ENCODE measurements around the gene ERFL. TPM values are rescaled to one million over a fixed set of nuclear protein-coding genes. Genes with fewer than 3 reads are reported as not detected.

ERFL gene
- total RNA-seq, 2 donors from 2014 or later, result not detected

DNA sequence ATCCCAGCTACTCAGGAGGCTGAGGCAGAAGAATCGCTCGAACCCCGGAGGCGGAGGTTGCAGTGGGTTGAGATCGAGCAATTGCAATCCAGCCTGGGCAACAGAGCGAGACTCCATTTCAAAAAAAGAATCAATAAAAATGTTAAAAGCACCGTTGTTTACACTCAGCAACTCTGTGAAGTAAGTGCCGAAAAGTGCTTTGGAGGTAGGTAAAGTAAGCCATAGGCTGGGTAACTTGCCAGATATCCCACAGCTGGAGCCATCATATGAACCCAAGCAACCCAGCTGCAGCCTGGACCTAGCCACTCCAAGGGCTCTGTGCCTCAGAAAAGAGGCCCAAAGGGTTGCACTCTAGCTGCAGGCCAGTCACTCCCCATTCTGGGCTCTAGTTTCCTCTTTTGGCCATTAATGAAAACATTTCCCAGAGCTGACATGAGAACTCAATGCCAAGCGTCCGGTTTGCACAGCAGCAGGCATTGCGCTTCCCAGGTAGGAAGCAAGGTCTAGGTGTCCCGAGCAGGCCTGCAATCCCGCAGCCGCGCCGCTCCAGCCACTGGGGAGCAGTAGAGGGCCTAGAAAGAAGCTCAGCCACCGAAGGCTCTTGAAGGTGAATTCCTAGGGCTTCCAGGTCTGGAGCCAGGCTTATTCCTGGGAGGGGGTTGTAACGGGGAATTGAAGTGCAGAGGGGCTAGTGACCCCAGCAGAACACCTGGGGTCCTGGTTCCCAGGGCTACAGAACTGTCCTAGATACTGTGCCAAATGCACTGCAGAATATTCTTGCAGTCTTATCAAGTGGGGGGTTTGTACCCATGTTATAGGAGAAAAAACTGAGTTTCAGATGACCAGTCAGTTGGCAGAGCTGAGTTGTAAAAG is 55.2 kb downstream of the ERFL start:
- no peaks in the 10 kb centered on the region for H3K27me3 ChIP-seq
- H3K36me3 ChIP-seq (replicated peaks in 1 of 2; ENCODE audit: insufficient read depth in 1 of 2, low read depth in 2 of 2), result peaks cover 12 to 15% of the 10 kb centered on the region in 2 donors
- H3K4me3 ChIP-seq, result no peak overlapping the region
- intact Hi-C loops (cut with DNase I), result loop anchor here (5.0 kb wide), 1 partner anchor 74 kb away; no protein-coding TSS in a partner anchor
- peak in 1 of 3 donors; percentile 19 for TF ChIP-seq POLR2A (IDR thresholded peaks at IDR 0.05)
- TF ChIP-seq, protein P1, sequence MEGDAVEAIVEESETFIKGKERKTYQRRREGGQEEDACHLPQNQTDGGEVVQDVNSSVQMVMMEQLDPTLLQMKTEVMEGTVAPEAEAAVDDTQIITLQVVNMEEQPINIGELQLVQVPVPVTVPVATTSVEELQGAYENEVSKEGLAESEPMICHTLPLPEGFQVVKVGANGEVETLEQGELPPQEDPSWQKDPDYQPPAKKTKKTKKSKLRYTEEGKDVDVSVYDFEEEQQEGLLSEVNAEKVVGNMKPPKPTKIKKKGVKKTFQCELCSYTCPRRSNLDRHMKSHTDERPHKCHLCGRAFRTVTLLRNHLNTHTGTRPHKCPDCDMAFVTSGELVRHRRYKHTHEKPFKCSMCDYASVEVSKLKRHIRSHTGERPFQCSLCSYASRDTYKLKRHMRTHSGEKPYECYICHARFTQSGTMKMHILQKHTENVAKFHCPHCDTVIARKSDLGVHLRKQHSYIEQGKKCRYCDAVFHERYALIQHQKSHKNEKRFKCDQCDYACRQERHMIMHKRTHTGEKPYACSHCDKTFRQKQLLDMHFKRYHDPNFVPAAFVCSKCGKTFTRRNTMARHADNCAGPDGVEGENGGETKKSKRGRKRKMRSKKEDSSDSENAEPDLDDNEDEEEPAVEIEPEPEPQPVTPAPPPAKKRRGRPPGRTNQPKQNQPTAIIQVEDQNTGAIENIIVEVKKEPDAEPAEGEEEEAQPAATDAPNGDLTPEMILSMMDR (IDR thresholded peaks at IDR 0.05), result peak; percentile 52 to 85 (median 77)
- H3K9me3 ChIP-seq, result no peaks in the 10 kb centered on the region
- peak; percentile 83 to 87 (median 86) for DNase-seq
- peaks cover 12% of the 10 kb centered on the region for H3K4me1 ChIP-seq
- peak overlapping the region in 1 of 4 donors; percentile 8 for H3K27ac ChIP-seq
- peak; percentile 92 for ATAC-seq
- WGBS, 2 donors, result 34 to 40% methylated on average over 18 of the region's 18 CpGs

DNA sequence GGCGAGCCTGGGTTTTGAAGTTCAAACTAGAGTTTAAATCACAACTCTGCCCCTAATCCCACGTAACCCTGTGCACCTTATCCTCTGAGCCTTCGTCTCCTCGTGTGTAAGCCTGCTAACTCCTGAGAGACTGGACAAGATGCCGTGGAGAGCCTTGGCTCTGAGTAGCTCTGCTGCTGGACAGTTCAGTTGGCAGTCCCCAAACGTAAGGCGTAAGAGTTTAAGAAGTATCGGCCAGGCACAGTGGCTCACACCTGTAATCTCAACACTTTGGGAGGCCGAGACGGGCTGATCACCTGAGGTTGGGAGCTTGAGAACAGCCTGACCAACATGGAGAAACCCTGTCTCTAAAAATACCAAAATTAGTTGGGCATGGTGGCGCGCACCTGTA is 55.9 kb downstream of the ERFL start:
- intact Hi-C loops (cut with DNase I), result loop anchor here (5.0 kb wide), 1 partner anchor 75 kb away; no protein-coding TSS in a partner anchor
- DNase-seq, result no peak

DNA sequence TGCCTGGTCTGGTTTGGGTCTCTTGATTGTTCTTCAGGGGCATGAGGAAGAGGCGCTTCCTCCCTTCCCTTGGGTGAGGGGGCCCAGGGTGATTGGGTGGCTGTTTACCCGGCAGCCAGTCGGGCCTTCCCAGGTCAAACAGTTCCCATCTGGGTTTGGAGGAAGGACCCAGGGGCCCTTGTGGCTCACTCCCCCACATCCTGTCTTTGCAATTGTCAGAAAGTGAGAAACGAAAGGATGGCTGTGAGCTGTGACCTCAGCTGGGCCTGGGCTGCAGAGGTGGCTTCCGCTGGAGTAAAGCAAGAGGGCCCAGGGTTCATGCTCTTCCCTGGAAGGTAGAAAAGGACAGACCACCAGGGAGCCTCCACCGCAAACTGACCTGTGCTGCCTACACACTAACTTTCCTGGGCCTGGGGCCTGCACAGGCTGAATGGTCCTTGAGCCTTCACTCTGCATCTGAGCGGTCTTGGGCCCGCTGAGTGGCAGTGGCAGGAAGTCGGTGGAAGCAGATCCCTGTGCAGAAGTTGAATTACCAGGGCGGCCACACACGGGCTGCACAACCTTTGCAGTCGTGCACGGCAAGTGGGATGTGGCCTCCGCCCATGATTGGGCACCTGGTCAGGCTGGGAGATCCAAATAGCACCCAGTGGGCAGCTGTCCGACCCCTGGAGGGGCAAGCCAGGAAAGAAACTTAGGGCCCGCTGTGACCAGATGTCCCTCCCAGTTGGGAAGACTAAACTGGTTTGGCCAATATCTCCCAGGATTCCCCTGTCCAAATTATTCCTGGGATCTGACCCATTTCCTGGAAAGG is 56.5 kb downstream of the ERFL start:
- intact Hi-C loops (cut with DNase I), result loop anchor here (5.0 kb wide), 1 partner anchor 76 kb away; no protein-coding TSS in a partner anchor
- Histone ChIP-seq H3K4me3 (no peak overlapping the region), H3K4me1 (peaks cover 20% of the 10 kb centered on the region), H3K27me3 (no peaks in the 10 kb centered on the region), H3K9me3 (no peaks in the 10 kb centered on the region), H3K36me3 (replicated peaks in 1 of 2; ENCODE audit: insufficient read depth in 1 of 2, low read depth in 2 of 2) (peaks cover 12 to 15% of the 10 kb centered on the region in 2 donors), H3K27ac (no peak overlapping the region)
- no peak for TF ChIP-seq POLR2A (IDR thresholded peaks at IDR 0.05)
- TF ChIP-seq, protein P1 (IDR thresholded peaks at IDR 0.05), result no peak
- DNase-seq (peak in 1 of 4 donors; percentile 43), ATAC-seq (no peak)
- 73 to 92% methylated on average over 6 to 16 of the region's 16 CpGs for WGBS, 2 donors

More for the DNA sequence above, 55.9 kb downstream of the ERFL start:
- TF ChIP-seq POLR2A (IDR thresholded peaks at IDR 0.05), result no peak
- TF ChIP-seq, protein P1 (IDR thresholded peaks at IDR 0.05), result no peak
- H3K4me1 ChIP-seq, result peaks cover 16% of the 10 kb centered on the region
- 90 to 92% methylated on average over 12 of the region's 12 CpGs for WGBS, 2 donors
- H3K27ac ChIP-seq, result no peak overlapping the region
- no peak overlapping the region for H3K4me3 ChIP-seq
- ATAC-seq, result no peak
- no peaks in the 10 kb centered on the region for H3K27me3 ChIP-seq
- H3K36me3 ChIP-seq (replicated peaks in 1 of 2; ENCODE audit: insufficient read depth in 1 of 2, low read depth in 2 of 2), result peaks cover 12 to 15% of the 10 kb centered on the region in 2 donors
- no peaks in the 10 kb centered on the region for H3K9me3 ChIP-seq

DNA sequence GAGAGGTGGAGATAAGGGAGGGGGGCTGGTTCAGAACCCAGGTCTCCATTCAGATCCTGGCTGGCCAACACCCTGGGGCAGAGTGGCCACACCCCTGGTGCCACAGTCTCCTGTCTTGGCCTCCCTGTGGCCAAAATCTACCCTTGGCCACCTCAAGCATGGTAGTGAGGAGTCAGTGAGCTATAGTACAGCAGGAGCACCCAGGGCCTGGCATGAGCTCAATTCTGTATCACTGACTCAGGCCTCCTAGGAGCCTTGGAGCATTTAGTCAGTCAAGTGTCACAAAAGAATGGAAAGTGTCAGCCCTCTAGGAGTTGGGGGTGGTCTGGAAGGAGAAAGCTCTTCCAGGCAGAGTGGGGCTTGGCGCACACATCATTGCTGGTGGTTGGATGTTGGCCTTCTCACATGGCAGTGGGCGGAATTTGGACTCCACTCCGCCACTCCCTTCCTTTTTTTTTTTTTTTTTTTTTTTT is 57.8 kb downstream of the ERFL start:
- intact Hi-C loops (cut with DNase I), result loop anchor here (5.0 kb wide), 1 partner anchor 77 kb away; no protein-coding TSS in a partner anchor
- no peaks in the 10 kb centered on the region for H3K9me3 ChIP-seq
- TF ChIP-seq, protein P1 (IDR thresholded peaks at IDR 0.05), result no peak
- TF ChIP-seq POLR2A (IDR thresholded peaks at IDR 0.05), result no peak
- no peaks in the 10 kb centered on the region for H3K27me3 ChIP-seq
- no peak for ATAC-seq
- H3K4me1 ChIP-seq, result peaks cover 33% of the 10 kb centered on the region
- 63 to 69% methylated on average over 3 of the region's 3 CpGs for WGBS, 2 donors
- peaks cover 12 to 15% of the 10 kb centered on the region in 2 donors for H3K36me3 ChIP-seq (replicated peaks in 1 of 2; ENCODE audit: insufficient read depth in 1 of 2, low read depth in 2 of 2)
- H3K4me3 ChIP-seq, result no peak overlapping the region
- DNase-seq, result no peak
- no peak overlapping the region for H3K27ac ChIP-seq
